Neural crest cell (in vitro differentiated cells): ENCODE measurements around the gene DYNC1H1. TPM values are rescaled to one million over a fixed set of nuclear protein-coding genes. Genes with fewer than 3 reads are reported as not detected.

ENCODE experiments used
- DNase-seq: peaks from one replicate; pipeline ENCODE4 v3.0.0; 2021; ENCODE audit warnings: low read depth, mixed read lengths, low spot score
- H3K27ac Mint-ChIP-seq: one replicate; pipeline ENCODE4 v1.8.0; 2021; ENCODE audit warnings: mild to moderate bottlenecking, mixed read lengths; ENCODE audit not compliant: unreplicated experiment
- H3K27me3 Mint-ChIP-seq: 2 replicates; pipeline ENCODE4 v1.8.0; 2021; ENCODE audit warnings: low read depth, mild to moderate bottlenecking, mixed read lengths
- H3K36me3 Mint-ChIP-seq: 2 replicates; pipeline ENCODE4 v1.8.0; 2021; ENCODE audit warnings: low read depth, mild to moderate bottlenecking, mixed read lengths
- H3K4me1 Mint-ChIP-seq: 2 replicates; pipeline ENCODE4 v1.8.0; 2021; ENCODE audit warnings: mixed read lengths
- H3K4me3 Mint-ChIP-seq: one replicate; pipeline ENCODE4 v1.8.0; 2021; ENCODE audit warnings: mild to moderate bottlenecking, mixed read lengths
- H3K9me3 Mint-ChIP-seq: 2 replicates; pipeline ENCODE4 v1.8.0; 2021; ENCODE audit warnings: mixed read lengths
- total RNA-seq: library from RNA; stranded (reverse); gene quantifications from 2 replicates; pipeline ENCODE4 v1.2.1, GENCODE V29; 2021
- TF ChIP-seq, protein P1 (sequence below): fragments of 200-600 bp; sonication (generic); conservative IDR thresholded peaks from 2 replicates; pipeline ENCODE4 v1.5.0; 2021; ENCODE audit warnings: antibody characterized with exemption, mild to moderate bottlenecking

The DYNC1H1 gene
- total RNA-seq, 1 donor from 2014 or later: 528 TPM

DNA sequence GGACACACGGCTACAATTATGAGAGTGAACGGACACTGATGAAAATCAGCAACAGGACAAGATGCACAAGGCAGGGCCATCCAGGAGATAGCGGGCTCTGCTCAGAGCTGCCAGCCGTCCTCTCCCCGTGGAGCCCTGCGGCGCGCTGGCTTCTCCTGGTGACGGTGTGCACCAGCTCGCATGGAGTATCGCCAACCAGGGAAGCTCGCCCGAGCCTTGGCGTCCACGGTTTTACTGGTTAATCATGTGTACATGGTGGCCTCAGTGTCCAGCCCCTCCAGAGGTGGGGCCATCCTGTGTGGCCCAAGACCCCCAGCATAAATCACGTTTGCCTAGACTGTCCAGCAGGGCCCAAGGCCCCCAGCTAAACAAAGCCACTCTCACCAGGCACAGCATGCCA, 31.2 kb upstream of the DYNC1H1 start:
- DNase-seq: no peak
- no peak overlapping the region for H3K27ac Mint-ChIP-seq
- peaks cover 7% of the 10 kb centered on the region for H3K27me3 Mint-ChIP-seq
- no peak overlapping the region for H3K4me3 Mint-ChIP-seq
- H3K4me1 Mint-ChIP-seq: peaks cover 4% of the 10 kb centered on the region
- no peaks in the 10 kb centered on the region for H3K9me3 Mint-ChIP-seq
- no peaks in the 10 kb centered on the region for H3K36me3 Mint-ChIP-seq
- TF ChIP-seq, protein P1, sequence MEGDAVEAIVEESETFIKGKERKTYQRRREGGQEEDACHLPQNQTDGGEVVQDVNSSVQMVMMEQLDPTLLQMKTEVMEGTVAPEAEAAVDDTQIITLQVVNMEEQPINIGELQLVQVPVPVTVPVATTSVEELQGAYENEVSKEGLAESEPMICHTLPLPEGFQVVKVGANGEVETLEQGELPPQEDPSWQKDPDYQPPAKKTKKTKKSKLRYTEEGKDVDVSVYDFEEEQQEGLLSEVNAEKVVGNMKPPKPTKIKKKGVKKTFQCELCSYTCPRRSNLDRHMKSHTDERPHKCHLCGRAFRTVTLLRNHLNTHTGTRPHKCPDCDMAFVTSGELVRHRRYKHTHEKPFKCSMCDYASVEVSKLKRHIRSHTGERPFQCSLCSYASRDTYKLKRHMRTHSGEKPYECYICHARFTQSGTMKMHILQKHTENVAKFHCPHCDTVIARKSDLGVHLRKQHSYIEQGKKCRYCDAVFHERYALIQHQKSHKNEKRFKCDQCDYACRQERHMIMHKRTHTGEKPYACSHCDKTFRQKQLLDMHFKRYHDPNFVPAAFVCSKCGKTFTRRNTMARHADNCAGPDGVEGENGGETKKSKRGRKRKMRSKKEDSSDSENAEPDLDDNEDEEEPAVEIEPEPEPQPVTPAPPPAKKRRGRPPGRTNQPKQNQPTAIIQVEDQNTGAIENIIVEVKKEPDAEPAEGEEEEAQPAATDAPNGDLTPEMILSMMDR: no peak

DNA sequence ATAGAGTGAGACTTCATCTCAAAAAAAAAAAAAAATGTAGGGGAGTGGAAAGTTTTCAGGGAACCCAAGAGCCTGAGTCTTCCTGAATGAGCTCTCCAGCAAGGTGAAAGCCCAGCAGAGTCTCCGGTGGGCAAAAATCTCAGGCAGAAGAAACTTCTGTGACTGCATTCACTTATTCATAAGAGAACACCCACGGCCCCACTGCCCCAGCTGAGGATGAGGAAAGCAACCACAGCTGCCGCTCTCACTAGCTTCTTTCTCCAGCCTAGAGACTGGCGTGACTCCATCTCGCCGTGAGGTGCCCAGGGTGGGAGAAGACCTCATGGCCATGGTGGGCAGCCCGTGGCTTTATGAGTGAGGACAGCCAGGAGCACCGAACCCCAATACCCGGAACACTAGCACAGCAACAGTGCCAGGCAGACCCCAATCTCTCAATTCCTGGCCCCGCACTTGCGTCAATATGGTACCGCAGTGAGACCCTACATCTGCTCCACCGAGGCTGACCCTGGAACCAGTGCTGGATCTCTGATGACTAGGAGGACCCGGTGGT, 29.7 kb upstream of the DYNC1H1 start:
- no peak for DNase-seq
- peaks cover 4% of the 10 kb centered on the region for H3K4me1 Mint-ChIP-seq
- TF ChIP-seq, protein P1: no peak
- H3K27me3 Mint-ChIP-seq: peaks cover 17% of the 10 kb centered on the region
- no peaks in the 10 kb centered on the region for H3K36me3 Mint-ChIP-seq
- H3K4me3 Mint-ChIP-seq: no peak overlapping the region
- H3K27ac Mint-ChIP-seq: no peak overlapping the region
- no peaks in the 10 kb centered on the region for H3K9me3 Mint-ChIP-seq

DNA sequence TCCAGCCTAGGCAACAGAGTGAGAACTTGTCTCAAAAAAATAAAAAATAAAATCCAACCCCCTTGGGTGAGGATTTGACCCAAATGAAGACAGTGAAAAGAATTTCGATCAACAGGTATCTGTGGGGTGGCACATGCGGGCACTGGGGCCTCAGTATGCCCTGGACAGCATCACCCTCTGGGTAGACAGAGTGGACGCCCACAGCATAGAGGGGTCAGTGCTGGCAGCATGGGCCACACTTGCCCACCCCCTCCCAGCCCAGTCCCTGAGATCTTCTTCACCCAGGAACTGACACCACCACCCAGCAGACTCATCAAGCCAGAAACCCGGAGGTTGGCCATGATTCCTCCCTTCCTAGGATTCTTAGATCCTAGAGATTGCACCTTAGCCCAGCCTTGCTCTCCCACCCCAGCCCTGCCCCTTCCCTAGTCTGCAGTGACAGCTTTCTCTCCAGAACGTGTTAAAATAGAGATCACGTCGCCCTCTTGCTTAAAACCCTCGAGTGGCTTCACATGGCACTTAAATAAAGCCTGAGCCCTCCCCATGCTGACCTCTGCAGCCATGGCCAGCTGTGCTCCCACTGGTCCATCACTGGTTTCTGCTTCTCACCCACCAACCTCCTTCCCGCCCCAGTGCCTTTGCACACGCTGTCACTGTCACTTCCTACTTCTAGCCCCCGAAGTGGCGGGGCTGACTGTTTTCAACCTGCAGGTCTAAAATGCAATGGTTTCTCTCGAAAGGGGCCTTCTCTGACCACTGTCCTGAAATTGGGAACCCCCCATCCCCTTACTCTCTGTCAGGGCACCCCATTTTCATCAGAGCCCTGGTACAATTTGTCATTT, 26.2 kb upstream of the DYNC1H1 start:
- H3K4me1 Mint-ChIP-seq: no peaks in the 10 kb centered on the region
- H3K9me3 Mint-ChIP-seq: no peaks in the 10 kb centered on the region
- TF ChIP-seq, protein P1: no peak
- H3K4me3 Mint-ChIP-seq: no peak overlapping the region
- peaks cover 37% of the 10 kb centered on the region for H3K27me3 Mint-ChIP-seq
- no peak for DNase-seq
- H3K36me3 Mint-ChIP-seq: no peaks in the 10 kb centered on the region
- no peak overlapping the region for H3K27ac Mint-ChIP-seq

DNA sequence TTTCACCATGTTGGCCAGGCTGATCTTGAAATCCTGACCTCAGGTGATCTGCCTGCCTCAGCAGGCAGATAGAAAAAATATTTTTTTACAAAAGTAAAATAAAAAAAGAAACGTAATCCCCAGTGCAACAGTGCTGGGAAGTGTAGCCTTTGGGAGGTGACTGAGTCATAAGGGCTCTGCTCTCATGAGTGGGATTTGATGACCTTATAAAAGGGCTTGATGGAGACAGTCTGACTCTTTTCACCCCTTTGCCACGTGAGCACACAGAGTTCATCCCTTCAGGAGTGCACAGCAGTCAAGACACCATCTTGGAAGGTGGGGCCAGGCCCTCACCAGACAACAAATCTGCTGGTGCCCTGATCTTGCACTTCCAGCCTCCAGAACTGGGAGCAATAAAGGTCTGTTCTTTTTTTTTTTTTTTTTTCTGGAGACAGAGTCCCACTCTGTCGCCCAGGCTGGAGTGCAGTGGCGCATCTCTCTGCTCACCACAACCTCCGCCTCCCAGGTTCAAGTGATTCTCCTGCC, 24.7 kb upstream of the DYNC1H1 start:
- TF ChIP-seq, protein P1: no peak

DNA sequence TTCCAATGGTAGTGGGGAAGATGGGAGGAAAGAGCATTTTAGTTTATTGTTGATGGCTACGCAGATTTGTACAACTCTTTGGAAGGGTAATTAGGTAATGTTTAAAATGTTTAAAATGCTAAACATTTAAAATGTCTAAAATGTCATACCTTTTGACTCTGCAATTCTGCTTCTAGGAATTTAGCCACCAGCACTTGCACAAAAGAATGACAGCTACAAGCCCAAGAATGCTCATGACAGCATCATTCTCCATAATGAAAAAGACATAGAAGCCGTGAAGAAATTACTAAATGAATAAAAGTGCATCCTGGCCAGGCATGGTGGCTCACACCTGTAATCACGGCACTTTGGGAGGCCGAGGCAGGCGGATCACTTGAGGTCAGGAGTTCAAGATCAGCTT, 19.9 kb upstream of the DYNC1H1 start:
- no peak for DNase-seq
- Mint-ChIP-seq H3K36me3 (no peaks in the 10 kb centered on the region), H3K4me1 (peaks cover 19% of the 10 kb centered on the region), H3K27ac (no peak overlapping the region), H3K27me3 (peaks cover 63% of the 10 kb centered on the region), H3K4me3 (peak overlapping the region; percentile 38), H3K9me3 (no peaks in the 10 kb centered on the region)
- TF ChIP-seq, protein P1: no peak

More for the DNA sequence above, 24.7 kb upstream of the DYNC1H1 start:
- no peaks in the 10 kb centered on the region for H3K36me3 Mint-ChIP-seq
- H3K9me3 Mint-ChIP-seq: no peaks in the 10 kb centered on the region
- no peak overlapping the region for H3K27ac Mint-ChIP-seq
- peaks cover 52% of the 10 kb centered on the region for H3K27me3 Mint-ChIP-seq
- DNase-seq: no peak
- H3K4me1 Mint-ChIP-seq: no peaks in the 10 kb centered on the region
- H3K4me3 Mint-ChIP-seq: no peak overlapping the region
